ENCODE data around the gene EIF4G1.

GRCh38 chr3:184344579-184345316, 30.3 kb downstream of the EIF4G1 start:
- TF ChIP-seq, protein P1, sequence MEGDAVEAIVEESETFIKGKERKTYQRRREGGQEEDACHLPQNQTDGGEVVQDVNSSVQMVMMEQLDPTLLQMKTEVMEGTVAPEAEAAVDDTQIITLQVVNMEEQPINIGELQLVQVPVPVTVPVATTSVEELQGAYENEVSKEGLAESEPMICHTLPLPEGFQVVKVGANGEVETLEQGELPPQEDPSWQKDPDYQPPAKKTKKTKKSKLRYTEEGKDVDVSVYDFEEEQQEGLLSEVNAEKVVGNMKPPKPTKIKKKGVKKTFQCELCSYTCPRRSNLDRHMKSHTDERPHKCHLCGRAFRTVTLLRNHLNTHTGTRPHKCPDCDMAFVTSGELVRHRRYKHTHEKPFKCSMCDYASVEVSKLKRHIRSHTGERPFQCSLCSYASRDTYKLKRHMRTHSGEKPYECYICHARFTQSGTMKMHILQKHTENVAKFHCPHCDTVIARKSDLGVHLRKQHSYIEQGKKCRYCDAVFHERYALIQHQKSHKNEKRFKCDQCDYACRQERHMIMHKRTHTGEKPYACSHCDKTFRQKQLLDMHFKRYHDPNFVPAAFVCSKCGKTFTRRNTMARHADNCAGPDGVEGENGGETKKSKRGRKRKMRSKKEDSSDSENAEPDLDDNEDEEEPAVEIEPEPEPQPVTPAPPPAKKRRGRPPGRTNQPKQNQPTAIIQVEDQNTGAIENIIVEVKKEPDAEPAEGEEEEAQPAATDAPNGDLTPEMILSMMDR (IDR thresholded peaks at IDR 0.05; ENCODE audit: low read depth, low read length, poor library complexity, severe bottlenecking), result no peak
- TF ChIP-seq EZH2phosphoT487 (IDR thresholded peaks at IDR 0.05; ENCODE audit: borderline replicate concordance, low read length), result no peak
